ENCODE results near the gene CSTF1. TPM values are rescaled to one million over a fixed set of nuclear protein-coding genes. Genes with fewer than 3 reads are reported as not detected.

CSTF1 gene
- total RNA-seq, 2 donors from 2014 or later, result 68.5 to 88.7 TPM

DNA sequence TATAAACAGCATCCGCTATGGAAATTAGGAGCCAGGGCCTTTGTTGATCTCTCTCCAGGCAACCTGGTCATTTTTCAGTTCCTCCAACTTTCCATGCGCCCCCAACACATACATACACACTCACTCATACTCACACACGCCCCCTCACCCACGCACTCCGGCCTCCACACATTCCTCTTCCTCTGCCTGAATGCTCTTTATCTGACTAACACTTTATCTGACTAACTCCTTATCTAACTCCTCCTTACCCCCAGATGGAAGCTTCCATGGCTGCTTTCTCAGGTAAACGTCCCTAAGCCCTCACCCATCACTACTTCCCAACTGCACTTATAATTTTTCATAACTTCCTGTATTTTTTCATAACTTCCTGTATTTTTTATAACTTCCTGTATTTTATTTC, 37.1 kb downstream of the CSTF1 start:
- Mint-ChIP-seq H3K9me3 (no peaks in the 10 kb centered on the region), H3K27ac (peak overlapping the region; percentile 84), H3K36me3 (peaks cover 0 to 18% of the 10 kb centered on the region in 2 donors)
- peak; percentile 54 to 87 for ATAC-seq
- no peak for DNase-seq (ENCODE audit: low spot score in 2 of 2)

DNA sequence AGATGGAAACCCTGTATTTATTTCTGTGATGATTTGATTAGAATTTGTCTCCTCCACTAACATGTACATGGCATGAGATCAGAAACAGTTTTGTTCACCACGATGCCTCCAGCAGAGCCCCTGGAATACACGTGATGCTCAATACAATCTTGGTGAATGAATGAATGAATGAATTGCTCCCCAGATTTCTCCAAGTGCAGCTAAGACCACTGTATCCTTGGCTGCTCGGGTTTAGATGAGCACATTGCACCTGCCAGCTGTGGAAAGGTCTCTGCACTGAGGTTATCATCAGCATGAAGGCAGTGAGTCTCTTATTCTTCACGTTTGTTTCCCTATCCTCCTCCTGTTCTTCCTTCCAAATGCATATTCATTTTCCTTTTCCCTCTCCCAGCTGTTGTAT, 37.5 kb downstream of the CSTF1 start:
- no peak for ATAC-seq

DNA sequence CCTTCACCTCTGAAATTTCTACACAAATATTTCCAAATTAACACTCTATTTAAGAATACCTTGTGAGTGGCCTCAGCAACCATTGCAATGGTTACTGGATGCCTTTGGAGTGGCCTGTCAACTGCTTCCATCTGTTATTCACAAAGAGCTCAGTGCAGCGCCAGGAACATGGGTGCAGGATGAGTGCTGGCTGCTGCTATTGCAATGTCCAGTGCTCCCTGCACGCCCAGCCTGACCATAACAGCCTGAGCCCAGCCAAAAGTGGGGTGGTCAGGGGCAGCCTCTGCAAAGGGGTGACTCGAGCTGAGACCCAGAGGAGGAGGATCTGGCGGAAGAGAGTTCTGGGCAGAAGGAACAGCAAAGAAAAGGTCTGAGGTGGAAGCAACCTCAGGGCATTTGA, 38.0 kb downstream of the CSTF1 start:
- Mint-ChIP-seq H3K27ac (peak overlapping the region; percentile 84), H3K36me3 (peaks cover 0 to 18% of the 10 kb centered on the region in 2 donors), H3K9me3 (peaks cover 0 to 3% of the 10 kb centered on the region in 2 donors)
- ATAC-seq (no peak), DNase-seq (ENCODE audit: low spot score in 2 of 2) (no peak)

More for the DNA sequence above, 37.5 kb downstream of the CSTF1 start:
- peaks cover 0 to 18% of the 10 kb centered on the region in 2 donors for H3K36me3 Mint-ChIP-seq
- peaks cover 0 to 2% of the 10 kb centered on the region in 2 donors for H3K9me3 Mint-ChIP-seq
- H3K27ac Mint-ChIP-seq, result peak overlapping the region; percentile 84
- DNase-seq (ENCODE audit: low spot score in 2 of 2), result no peak

DNA sequence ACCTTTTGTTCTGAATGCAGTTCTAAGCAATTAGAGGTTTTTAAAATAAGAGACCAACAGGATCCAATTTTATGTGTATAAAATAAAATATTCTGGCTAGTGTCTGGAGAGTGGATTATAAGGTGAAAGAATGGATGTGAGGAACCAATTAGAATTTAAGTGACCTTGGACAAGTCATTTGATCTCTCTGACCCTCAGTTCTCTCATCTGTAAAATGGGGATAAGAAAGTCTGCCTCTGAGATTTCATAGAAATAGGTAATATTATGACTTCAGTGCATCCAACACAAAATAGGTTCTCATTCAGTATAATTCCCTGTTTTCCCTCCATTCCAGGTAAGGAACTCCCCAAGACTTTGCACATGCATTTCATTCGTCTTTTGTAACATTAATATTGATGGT, 38.5 kb downstream of the CSTF1 start:
- DNase-seq (ENCODE audit: low spot score in 2 of 2) (no peak), ATAC-seq (no peak)
- Mint-ChIP-seq H3K27ac (no peak overlapping the region), H3K9me3 (peaks cover 0 to 3% of the 10 kb centered on the region in 2 donors), H3K36me3 (peaks cover 0 to 18% of the 10 kb centered on the region in 2 donors)

DNA sequence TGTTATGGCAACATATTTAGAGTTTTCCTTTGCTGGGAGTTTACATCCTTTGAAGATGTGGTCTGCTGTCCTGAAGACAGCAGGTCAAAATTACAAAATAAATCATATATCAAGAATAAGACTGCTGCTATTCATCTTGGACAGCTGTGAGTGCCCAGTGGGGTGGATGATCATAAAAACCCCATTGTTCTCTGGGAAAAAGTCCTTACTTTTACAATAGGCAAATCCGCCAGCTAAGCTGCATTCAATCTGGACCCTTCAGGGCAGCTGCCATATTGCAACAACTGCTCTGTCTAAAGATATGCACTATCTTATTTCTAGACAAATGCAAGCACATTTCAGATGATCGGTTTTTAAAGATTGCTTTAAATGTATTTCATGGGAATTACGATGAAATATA, 39.0 kb downstream of the CSTF1 start:
- Mint-ChIP-seq H3K36me3 (peaks cover 0 to 18% of the 10 kb centered on the region in 2 donors), H3K27ac (no peak overlapping the region), H3K9me3 (peaks cover 0 to 3% of the 10 kb centered on the region in 2 donors)
- ATAC-seq (no peak), DNase-seq (ENCODE audit: low spot score in 2 of 2) (no peak)

DNA sequence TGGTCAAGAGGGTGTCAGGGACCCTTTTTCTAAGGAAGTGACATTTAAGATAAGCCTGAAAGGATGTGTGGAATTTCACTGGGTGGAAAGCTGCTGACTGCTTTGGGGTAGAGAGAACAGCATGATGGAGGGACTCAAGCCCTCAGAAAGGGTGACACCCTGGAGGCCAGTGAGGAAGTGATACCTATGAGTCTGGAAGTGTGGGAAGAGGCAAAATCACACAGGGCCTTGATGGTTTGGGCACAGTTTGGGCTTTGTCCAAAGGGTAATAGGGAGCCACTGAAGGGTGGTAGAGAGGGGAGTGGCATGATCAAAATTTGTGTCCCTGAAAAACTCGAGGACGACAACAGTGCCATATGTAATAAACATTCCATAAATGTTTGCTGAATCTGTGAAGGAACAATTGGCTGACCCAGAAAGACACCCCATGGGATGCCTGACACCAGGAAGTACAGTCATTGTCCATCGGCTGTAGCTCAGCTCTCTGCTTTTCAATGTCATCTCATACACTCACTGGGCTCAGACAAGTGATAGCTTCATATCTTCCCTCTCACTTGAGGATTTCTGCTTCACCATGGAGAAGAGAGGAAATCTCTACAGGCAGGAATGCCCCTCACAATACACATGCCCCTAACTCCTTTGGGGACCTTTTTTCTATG, 40.9 kb downstream of the CSTF1 start:
- Mint-ChIP-seq H3K9me3 (peaks cover 0 to 3% of the 10 kb centered on the region in 2 donors), H3K36me3 (peaks cover 0 to 18% of the 10 kb centered on the region in 2 donors), H3K27ac (peak overlapping the region in 1 of 2 donors; percentile 78)
- ATAC-seq, result no peak
- no peak for DNase-seq (ENCODE audit: low spot score in 2 of 2)

DNA sequence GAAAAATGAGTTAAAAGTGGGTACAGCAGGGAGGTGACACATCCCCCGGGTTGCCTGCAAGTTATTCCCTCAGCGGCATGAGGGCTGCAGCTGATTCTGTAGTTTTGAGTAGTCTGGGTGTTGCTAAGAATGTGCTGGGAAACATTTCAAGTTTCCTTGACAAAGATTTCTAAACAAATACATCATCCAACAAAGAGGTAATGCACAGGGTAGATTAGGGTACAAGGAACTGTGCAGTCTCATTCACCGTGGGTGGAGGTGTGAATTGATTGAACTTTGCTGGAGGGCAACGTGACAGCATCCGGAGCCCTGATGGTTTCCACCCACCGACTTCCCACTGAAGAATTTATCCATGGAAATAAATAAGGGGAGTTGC, 41.4 kb downstream of the CSTF1 start:
- DNase-seq (ENCODE audit: low spot score in 2 of 2) (no peak), ATAC-seq (peak in 1 of 2 donors; percentile 57)
- Mint-ChIP-seq H3K27ac (no peak overlapping the region), H3K36me3 (peaks cover 0 to 18% of the 10 kb centered on the region in 2 donors), H3K9me3 (peaks cover 0 to 3% of the 10 kb centered on the region in 2 donors)

DNA sequence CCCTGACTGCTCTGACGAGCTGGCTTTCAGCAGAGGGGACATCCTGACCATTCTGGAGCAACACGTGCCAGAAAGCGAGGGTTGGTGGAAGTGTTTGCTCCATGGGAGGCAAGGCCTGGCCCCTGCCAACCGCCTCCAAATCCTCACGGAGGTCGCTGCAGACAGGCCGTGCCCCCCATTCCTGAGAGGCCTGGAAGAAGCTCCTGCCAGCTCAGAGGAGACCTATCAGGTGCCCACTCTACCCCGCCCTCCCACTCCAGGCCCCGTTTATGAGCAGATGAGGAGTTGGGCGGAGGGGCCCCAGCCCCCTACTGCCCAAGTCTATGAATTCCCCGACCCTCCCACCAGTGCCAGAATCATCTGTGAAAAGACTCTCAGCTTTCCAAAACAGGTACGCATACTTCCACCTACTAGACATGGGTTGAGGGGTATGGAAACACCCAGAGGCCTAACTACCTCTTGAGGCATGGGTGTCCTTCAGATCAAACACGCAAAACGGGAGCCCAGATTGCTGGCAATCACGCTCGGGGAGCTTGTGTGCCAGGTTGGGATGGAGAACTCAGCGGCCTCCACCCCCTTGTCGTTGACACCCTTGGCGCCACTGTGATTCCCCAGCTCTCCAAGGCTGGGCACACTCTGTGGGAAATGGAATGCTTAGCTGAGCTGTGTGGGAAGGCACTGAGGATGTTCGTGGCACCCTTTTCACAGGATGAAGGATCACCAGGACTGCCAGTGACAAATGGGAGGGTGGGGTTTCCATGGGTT, 44.9 kb downstream of the CSTF1 start:
- DNase-seq (ENCODE audit: low spot score in 2 of 2), result no peak
- peak overlapping the region in 1 of 2 donors; percentile 44 for H3K27ac Mint-ChIP-seq

DNA sequence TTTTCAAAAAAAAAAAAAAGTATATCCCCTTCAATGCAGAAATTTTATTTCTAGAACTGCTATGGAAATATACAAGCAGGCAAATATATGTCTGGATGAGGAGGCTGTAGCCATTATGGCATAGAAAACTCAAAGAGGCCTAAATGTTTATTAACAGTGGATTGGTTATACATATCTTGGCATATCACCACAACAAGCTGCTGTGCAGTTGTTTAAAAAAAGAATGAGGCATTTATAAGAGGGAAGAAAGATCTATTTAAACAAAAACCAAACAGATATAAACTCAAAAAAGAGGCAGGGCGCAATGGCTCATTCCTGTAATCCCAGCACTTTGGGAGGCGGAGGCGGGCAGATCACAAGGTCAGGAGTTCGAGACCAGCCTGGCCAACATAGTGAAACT, 45.8 kb downstream of the CSTF1 start:
- Mint-ChIP-seq H3K36me3 (peaks cover 8 to 23% of the 10 kb centered on the region in 2 donors), H3K27ac (peak overlapping the region in 1 of 2 donors; percentile 38), H3K9me3 (peaks cover 0 to 3% of the 10 kb centered on the region in 2 donors)
- no peak for ATAC-seq
- no peak for DNase-seq (ENCODE audit: low spot score in 2 of 2)

More for the DNA sequence above, 44.9 kb downstream of the CSTF1 start:
- Mint-ChIP-seq H3K36me3 (peaks cover 3 to 16% of the 10 kb centered on the region in 2 donors), H3K9me3 (peaks cover 0 to 3% of the 10 kb centered on the region in 2 donors)
- ATAC-seq, result no peak

DNA sequence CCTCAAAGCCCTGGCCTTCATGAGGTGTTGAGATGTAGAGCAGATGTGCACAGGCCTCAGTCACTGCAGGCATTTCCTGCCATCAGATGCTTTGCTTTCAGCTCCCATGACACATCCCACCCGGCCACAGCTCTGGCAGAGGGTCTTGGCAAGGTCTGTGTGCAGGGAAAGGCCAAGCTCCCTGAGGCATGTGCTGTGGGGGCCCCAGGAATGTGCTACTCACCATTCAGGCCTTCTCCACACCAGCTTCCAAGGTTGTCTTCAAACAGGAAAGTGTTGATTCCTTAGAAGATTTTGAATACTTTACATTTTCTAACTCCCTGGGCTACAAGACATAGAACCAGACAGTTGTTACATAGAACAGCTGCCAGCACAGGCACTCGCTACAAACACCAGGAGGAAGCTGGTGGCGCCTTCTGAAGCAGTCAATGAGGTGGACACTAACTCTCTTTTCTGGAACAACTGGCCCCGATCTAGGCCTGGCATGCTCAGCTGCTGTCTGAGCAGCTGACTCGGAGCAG, 47.4 kb downstream of the CSTF1 start:
- Mint-ChIP-seq H3K27ac (peak overlapping the region; percentile 41 to 65), H3K36me3 (peaks cover 8 to 18% of the 10 kb centered on the region in 2 donors), H3K9me3 (peaks cover 0 to 3% of the 10 kb centered on the region in 2 donors)
- no peak for ATAC-seq
- DNase-seq (ENCODE audit: low spot score in 2 of 2), result no peak

DNA sequence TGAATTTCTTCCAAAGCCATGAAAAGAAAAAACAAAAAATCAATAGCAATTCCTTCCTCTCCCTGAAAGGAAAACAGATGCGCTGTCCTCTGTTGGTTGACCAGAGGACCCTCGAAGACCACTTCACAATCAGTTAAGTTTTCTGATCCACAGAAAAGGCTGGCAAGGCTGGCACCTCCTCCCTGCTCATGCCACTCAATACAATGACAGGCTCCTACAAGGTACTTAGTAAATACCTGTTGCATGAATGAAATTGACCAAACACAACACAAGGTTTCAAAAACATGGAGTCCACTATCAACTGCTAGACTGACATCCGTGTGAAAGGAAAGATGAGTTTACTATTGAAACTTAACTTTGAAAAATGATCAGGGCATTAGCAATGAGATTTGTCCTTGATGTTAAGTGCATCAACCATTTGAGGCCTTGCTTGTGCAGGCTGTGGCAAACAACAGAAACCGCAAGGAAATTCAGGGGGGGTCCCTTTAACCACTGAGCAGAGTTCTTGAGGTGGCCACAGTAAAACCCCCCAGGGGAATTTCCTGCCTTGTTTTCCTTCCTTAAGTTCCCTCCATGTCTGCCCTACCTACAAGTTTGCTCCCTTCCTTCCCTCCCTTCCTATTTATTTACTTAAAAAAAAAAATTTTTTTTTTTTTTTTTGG, 48.0 kb downstream of the CSTF1 start:
- peak overlapping the region; percentile 41 to 65 for H3K27ac Mint-ChIP-seq
- H3K9me3 Mint-ChIP-seq, result no peaks in the 10 kb centered on the region
- ATAC-seq (peak; percentile 75 to 86), DNase-seq (ENCODE audit: low spot score in 2 of 2) (peak in 1 of 2 donors; percentile 79)
- H3K36me3 Mint-ChIP-seq, result peaks cover 8 to 18% of the 10 kb centered on the region in 2 donors

DNA sequence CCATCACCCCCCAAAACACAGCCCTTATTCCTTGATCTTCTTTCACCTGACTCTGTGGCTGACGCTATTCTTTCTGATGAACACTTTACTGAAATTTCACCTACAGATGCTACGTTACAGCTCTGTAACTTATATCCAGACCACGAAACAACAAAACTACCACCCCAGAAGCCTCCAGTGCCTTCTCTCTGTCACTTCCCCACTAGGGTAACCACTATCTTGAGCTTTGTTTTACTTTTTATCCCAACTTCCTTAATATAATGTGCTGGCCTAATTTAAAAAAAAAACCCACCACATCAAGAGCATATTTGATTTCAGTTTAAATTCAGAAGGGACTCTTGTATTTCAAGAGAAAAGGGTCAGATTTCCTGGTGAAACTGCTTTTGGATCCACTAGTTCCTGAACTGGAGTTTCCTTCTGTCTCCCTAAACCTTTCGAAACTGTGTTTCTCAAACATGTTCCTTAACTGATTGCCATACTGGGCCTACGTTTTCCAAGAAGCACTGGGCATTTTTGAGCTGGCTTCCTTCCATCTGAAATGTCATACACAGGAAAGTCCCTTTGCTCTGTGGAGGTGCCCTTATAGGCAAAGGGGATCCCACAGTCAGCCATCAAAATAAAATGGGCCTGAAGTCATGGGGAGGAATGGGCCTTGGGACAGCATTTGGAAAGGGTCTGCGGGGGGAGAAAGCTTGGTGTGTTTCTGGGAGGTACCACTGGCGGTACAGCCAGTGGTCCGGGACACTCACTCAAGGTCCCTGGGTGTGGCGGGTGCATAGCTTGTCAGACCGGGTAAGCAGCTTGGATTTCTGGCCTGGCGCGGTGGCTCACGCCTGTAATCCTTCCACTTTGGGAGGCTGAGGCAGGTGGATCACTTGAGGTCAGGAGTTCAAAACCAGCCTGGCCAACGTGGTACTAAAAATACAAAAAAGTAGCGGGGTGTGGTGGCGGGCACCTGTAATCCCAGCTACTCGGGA, 50.2 kb downstream of the CSTF1 start:
- DNase-seq (ENCODE audit: low spot score in 2 of 2) (no peak), ATAC-seq (peak; percentile 10 to 11)
- H3K9me3 Mint-ChIP-seq, result no peaks in the 10 kb centered on the region
- peaks cover 8 to 18% of the 10 kb centered on the region in 2 donors for H3K36me3 Mint-ChIP-seq
- peak overlapping the region; percentile 15 to 83 for H3K27ac Mint-ChIP-seq

DNA sequence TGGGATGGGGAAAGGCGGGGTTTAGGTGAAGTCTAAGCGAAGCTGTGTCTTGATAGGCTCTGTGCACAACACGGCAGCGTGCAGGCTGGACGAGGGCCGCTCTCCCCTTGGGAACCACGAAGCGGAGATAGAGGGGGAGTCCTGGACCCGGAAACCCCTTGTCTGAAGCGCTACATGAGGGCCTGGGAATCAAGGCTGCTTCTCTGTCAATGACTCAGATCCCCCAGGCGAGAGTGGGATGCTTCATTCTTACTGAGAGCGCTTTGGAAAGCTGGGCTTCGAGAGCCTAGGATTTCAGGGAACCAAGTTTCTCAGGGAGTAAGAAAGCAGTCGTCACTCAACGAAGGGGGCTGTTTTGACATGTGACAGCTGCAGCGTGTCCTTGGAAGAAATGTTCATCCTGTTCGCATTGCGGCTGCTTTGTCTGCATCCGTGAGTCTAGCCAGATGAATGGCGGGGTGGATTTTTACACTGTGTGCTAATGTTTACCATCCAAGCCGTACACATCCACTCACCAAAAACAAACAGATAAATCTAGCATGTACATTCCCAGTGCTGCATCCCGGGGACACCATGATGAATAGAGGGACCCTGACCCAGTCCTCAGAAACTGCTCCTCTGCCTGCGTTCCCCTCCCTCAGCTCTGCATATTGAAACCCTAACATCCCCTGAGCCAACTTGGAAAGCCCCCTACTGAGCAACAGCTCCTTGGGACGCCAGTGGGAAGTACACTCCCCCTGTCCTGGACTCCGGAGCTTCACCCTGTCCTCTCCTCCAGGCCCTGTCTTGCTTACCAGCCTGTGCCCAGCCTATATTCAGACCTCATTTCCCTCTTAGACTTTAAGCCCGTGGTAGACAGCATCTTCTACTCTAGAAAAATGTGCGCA, 51.5 kb downstream of the CSTF1 start:
- peak overlapping the region; percentile 16 to 72 for H3K27ac Mint-ChIP-seq
- peaks cover 8 to 18% of the 10 kb centered on the region in 2 donors for H3K36me3 Mint-ChIP-seq
- no peak for DNase-seq (ENCODE audit: low spot score in 2 of 2)
- no peaks in the 10 kb centered on the region for H3K9me3 Mint-ChIP-seq
- ATAC-seq, result no peak

DNA sequence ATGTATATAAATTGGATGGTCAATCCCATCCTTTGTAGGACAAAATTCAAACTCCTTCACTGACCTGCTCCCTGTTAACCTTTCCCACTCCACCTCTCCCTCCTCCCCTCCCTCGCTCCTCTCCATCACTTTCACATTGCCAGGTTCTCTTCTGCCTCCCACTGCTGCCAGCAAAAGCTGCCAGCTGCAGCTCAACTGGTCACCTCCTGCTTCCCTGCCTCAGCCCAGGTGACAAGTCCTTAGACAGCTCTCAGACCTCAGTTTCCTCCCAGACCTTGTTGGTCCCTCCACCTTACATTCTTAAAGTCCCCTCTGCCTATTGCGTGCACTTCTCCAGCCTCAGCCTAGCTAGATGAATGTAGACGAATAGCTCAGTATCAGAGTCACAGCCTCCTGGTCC, 52.7 kb downstream of the CSTF1 start:
- Mint-ChIP-seq H3K36me3 (peaks cover 8 to 16% of the 10 kb centered on the region in 2 donors), H3K27ac (no peak overlapping the region), H3K9me3 (no peaks in the 10 kb centered on the region)
- ATAC-seq (no peak), DNase-seq (ENCODE audit: low spot score in 2 of 2) (no peak)

DNA sequence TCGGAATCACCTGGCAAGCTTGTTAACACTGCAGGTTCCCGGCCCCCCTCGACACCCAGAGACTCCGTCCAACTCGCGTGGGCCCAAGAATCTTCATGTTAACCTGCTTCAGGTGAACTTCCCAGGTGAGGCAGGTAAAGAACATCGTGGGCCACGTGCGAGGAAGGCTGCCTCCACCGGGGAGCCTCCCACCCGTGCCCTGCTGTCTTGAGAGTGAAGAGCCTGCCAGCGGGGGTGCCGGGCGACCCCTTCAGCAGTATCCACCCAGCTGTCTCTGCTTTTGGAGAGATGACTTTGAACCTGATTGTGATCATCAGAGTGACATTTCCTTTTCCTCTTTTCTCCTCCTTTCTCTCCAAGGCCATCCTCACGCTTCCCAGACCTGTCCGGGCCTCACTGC, 53.1 kb downstream of the CSTF1 start:
- Mint-ChIP-seq H3K36me3 (peaks cover 8 to 12% of the 10 kb centered on the region in 2 donors), H3K9me3 (no peaks in the 10 kb centered on the region), H3K27ac (no peak overlapping the region)
- ATAC-seq (no peak), DNase-seq (ENCODE audit: low spot score in 2 of 2) (no peak)

Data from activated naive CD4-positive, alpha-beta T cell treated with anti-CD3 and anti-CD28 coated beads, Interleukin-2, amount 50 U/mL, for 72 hours (primary cell).